ENCODE measurements around the gene ST3GAL3.

ST3GAL3 gene

GRCh38 chr1:43760745-43761317 lies 53.5 kb downstream of the ST3GAL3 start:
- Histone ChIP-seq H3K4me1 (ENCODE audit: control insufficient read depth, insufficient read depth, low read length) (peaks cover 23% of the 10 kb centered on the region), H3K4me3 (ENCODE audit: low read depth, low read length) (no peak overlapping the region), H3K27ac (ENCODE audit: low read depth, low read length) (no peak overlapping the region), H3K9me3 (ENCODE audit: control insufficient read depth, insufficient read depth, low read length) (no peaks in the 10 kb centered on the region), H3K9ac (ENCODE audit: low read depth, low read length) (no peak overlapping the region), H3K27me3 (ENCODE audit: control insufficient read depth, insufficient read depth, low read length) (no peaks in the 10 kb centered on the region), H3K36me3 (ENCODE audit: control insufficient read depth, insufficient read depth, low read length) (no peaks in the 10 kb centered on the region)

- Histone ChIP-seq H3K4me1 (ENCODE audit: control insufficient read depth, insufficient read depth, low read length) (peaks cover 40% of the 10 kb centered on the region), H3K9me3 (ENCODE audit: control insufficient read depth, insufficient read depth, low read length) (no peaks in the 10 kb centered on the region), H3K9ac (ENCODE audit: low read depth, low read length) (no peak overlapping the region), H3K36me3 (ENCODE audit: control insufficient read depth, insufficient read depth, low read length) (no peaks in the 10 kb centered on the region), H3K4me3 (ENCODE audit: low read depth, low read length) (no peak overlapping the region), H3K27ac (ENCODE audit: low read depth, low read length) (no peak overlapping the region), H3K27me3 (ENCODE audit: control insufficient read depth, insufficient read depth, low read length) (no peaks in the 10 kb centered on the region)
These were observed 56.2 kb downstream of the ST3GAL3 start for GRCh38 chr1:43763497-43763973.

GRCh38 chr1:43764581-43764980 lies 57.2 kb downstream of the ST3GAL3 start:
- Histone ChIP-seq H3K4me1 (ENCODE audit: control insufficient read depth, insufficient read depth, low read length) (peaks cover 40% of the 10 kb centered on the region), H3K27me3 (ENCODE audit: control insufficient read depth, insufficient read depth, low read length) (no peaks in the 10 kb centered on the region), H3K9ac (ENCODE audit: low read depth, low read length) (no peak overlapping the region), H3K27ac (ENCODE audit: low read depth, low read length) (no peak overlapping the region), H3K4me3 (ENCODE audit: low read depth, low read length) (no peak overlapping the region), H3K36me3 (ENCODE audit: control insufficient read depth, insufficient read depth, low read length) (no peaks in the 10 kb centered on the region), H3K9me3 (ENCODE audit: control insufficient read depth, insufficient read depth, low read length) (no peaks in the 10 kb centered on the region)

GRCh38 chr1:43766086-43766784 lies 58.9 kb downstream of the ST3GAL3 start:
- Histone ChIP-seq H3K9ac (ENCODE audit: low read depth, low read length) (peak overlapping the region; percentile 63; the same call in 1 of the 2 replicates), H3K4me3 (ENCODE audit: low read depth, low read length) (peak overlapping the region; percentile 30), H3K27ac (ENCODE audit: low read depth, low read length) (peak overlapping the region; percentile 94)

GRCh38 chr1:43766818-43767525 lies 59.6 kb downstream of the ST3GAL3 start:
- Histone ChIP-seq H3K36me3 (ENCODE audit: control insufficient read depth, insufficient read depth, low read length) (no peaks in the 10 kb centered on the region), H3K27me3 (ENCODE audit: control insufficient read depth, insufficient read depth, low read length) (no peaks in the 10 kb centered on the region), H3K27ac (ENCODE audit: low read depth, low read length) (peak overlapping the region; percentile 94), H3K9ac (ENCODE audit: low read depth, low read length) (peak overlapping the region; percentile 63; the same call in 1 of the 2 replicates), H3K4me3 (ENCODE audit: low read depth, low read length) (peak overlapping the region; percentile 30), H3K4me1 (ENCODE audit: control insufficient read depth, insufficient read depth, low read length) (peaks cover 48% of the 10 kb centered on the region), H3K9me3 (ENCODE audit: control insufficient read depth, insufficient read depth, low read length) (no peaks in the 10 kb centered on the region)

More at GRCh38 chr1:43766086-43766784, 58.9 kb downstream of the ST3GAL3 start:
- H3K4me1 ChIP-seq (ENCODE audit: control insufficient read depth, insufficient read depth, low read length), result peaks cover 48% of the 10 kb centered on the region
- H3K36me3 ChIP-seq (ENCODE audit: control insufficient read depth, insufficient read depth, low read length), result no peaks in the 10 kb centered on the region
- no peaks in the 10 kb centered on the region for H3K9me3 ChIP-seq (ENCODE audit: control insufficient read depth, insufficient read depth, low read length)
- no peaks in the 10 kb centered on the region for H3K27me3 ChIP-seq (ENCODE audit: control insufficient read depth, insufficient read depth, low read length)

- H3K27ac ChIP-seq (ENCODE audit: low read depth, low read length), result no peak overlapping the region
- no peaks in the 10 kb centered on the region for H3K9me3 ChIP-seq (ENCODE audit: control insufficient read depth, insufficient read depth, low read length)
- peaks cover 48% of the 10 kb centered on the region for H3K4me1 ChIP-seq (ENCODE audit: control insufficient read depth, insufficient read depth, low read length)
- no peak overlapping the region for H3K4me3 ChIP-seq (ENCODE audit: low read depth, low read length)
- H3K27me3 ChIP-seq (ENCODE audit: control insufficient read depth, insufficient read depth, low read length), result no peaks in the 10 kb centered on the region
- H3K36me3 ChIP-seq (ENCODE audit: control insufficient read depth, insufficient read depth, low read length), result no peaks in the 10 kb centered on the region
- no peak overlapping the region for H3K9ac ChIP-seq (ENCODE audit: low read depth, low read length)
These were observed 60.8 kb downstream of the ST3GAL3 start for GRCh38 chr1:43768168-43768567.

- H3K27ac ChIP-seq (ENCODE audit: low read depth, low read length), result no peak overlapping the region
- H3K27me3 ChIP-seq (ENCODE audit: control insufficient read depth, insufficient read depth, low read length), result no peaks in the 10 kb centered on the region
- no peak overlapping the region for H3K9ac ChIP-seq (ENCODE audit: low read depth, low read length)
- H3K36me3 ChIP-seq (ENCODE audit: control insufficient read depth, insufficient read depth, low read length), result no peaks in the 10 kb centered on the region
- H3K9me3 ChIP-seq (ENCODE audit: control insufficient read depth, insufficient read depth, low read length), result no peaks in the 10 kb centered on the region
- peaks cover 39% of the 10 kb centered on the region for H3K4me1 ChIP-seq (ENCODE audit: control insufficient read depth, insufficient read depth, low read length)
- no peak overlapping the region for H3K4me3 ChIP-seq (ENCODE audit: low read depth, low read length)
These were observed 62.1 kb downstream of the ST3GAL3 start for GRCh38 chr1:43769350-43769908.

- Histone ChIP-seq H3K27ac (ENCODE audit: low read depth, low read length) (no peak overlapping the region), H3K36me3 (ENCODE audit: control insufficient read depth, insufficient read depth, low read length) (no peaks in the 10 kb centered on the region), H3K9me3 (ENCODE audit: control insufficient read depth, insufficient read depth, low read length) (no peaks in the 10 kb centered on the region), H3K4me3 (ENCODE audit: low read depth, low read length) (no peak overlapping the region), H3K9ac (ENCODE audit: low read depth, low read length) (no peak overlapping the region), H3K4me1 (ENCODE audit: control insufficient read depth, insufficient read depth, low read length) (peaks cover 32% of the 10 kb centered on the region), H3K27me3 (ENCODE audit: control insufficient read depth, insufficient read depth, low read length) (no peaks in the 10 kb centered on the region)
These were observed 62.8 kb downstream of the ST3GAL3 start for GRCh38 chr1:43770111-43770510.

GRCh38 chr1:43772978-43773377 lies 65.6 kb downstream of the ST3GAL3 start:
- H3K36me3 ChIP-seq (ENCODE audit: control insufficient read depth, insufficient read depth, low read length), result no peaks in the 10 kb centered on the region
- H3K27ac ChIP-seq (ENCODE audit: low read depth, low read length), result no peak overlapping the region
- no peaks in the 10 kb centered on the region for H3K27me3 ChIP-seq (ENCODE audit: control insufficient read depth, insufficient read depth, low read length)
- peaks cover 9% of the 10 kb centered on the region for H3K4me1 ChIP-seq (ENCODE audit: control insufficient read depth, insufficient read depth, low read length)
- no peak overlapping the region for H3K4me3 ChIP-seq (ENCODE audit: low read depth, low read length)
- H3K9me3 ChIP-seq (ENCODE audit: control insufficient read depth, insufficient read depth, low read length), result no peaks in the 10 kb centered on the region
- H3K9ac ChIP-seq (ENCODE audit: low read depth, low read length), result no peak overlapping the region

GRCh38 chr1:43773821-43774220 lies 66.5 kb downstream of the ST3GAL3 start:
- H3K27me3 ChIP-seq (ENCODE audit: control insufficient read depth, insufficient read depth, low read length), result no peaks in the 10 kb centered on the region
- H3K27ac ChIP-seq (ENCODE audit: low read depth, low read length), result no peak overlapping the region
- no peak overlapping the region for H3K4me3 ChIP-seq (ENCODE audit: low read depth, low read length)
- H3K9me3 ChIP-seq (ENCODE audit: control insufficient read depth, insufficient read depth, low read length), result no peaks in the 10 kb centered on the region
- no peaks in the 10 kb centered on the region for H3K36me3 ChIP-seq (ENCODE audit: control insufficient read depth, insufficient read depth, low read length)
- no peak overlapping the region for H3K9ac ChIP-seq (ENCODE audit: low read depth, low read length)
- peaks cover 9% of the 10 kb centered on the region for H3K4me1 ChIP-seq (ENCODE audit: control insufficient read depth, insufficient read depth, low read length)

- no peaks in the 10 kb centered on the region for H3K27me3 ChIP-seq (ENCODE audit: control insufficient read depth, insufficient read depth, low read length)
- H3K4me3 ChIP-seq (ENCODE audit: low read depth, low read length), result no peak overlapping the region
- no peak overlapping the region for H3K9ac ChIP-seq (ENCODE audit: low read depth, low read length)
- peaks cover 9% of the 10 kb centered on the region for H3K4me1 ChIP-seq (ENCODE audit: control insufficient read depth, insufficient read depth, low read length)
- H3K9me3 ChIP-seq (ENCODE audit: control insufficient read depth, insufficient read depth, low read length), result no peaks in the 10 kb centered on the region
- H3K27ac ChIP-seq (ENCODE audit: low read depth, low read length), result no peak overlapping the region
- H3K36me3 ChIP-seq (ENCODE audit: control insufficient read depth, insufficient read depth, low read length), result no peaks in the 10 kb centered on the region
These were observed 67.0 kb downstream of the ST3GAL3 start for GRCh38 chr1:43774359-43774758.

Data from HUES48 (cell line).